CD4-positive, CD25-positive, alpha-beta regulatory T cell (primary cell): ENCODE measurements around the gene SMTN. TPM values are rescaled to one million over a fixed set of nuclear protein-coding genes. Genes with fewer than 3 reads are reported as not detected.

ENCODE experiments used
- ATAC-seq, 2 donors: fragments of 150-1000 bp; cut with Tn5 transposase; one replicate each; pipeline ENCODE4 v1.10.0; 2021; ENCODE audit warnings: low read depth in 2 of 2, moderate number of reproducible peaks in 2 of 2, moderate library complexity in 1 of 2
- DNase-seq, 3 donors: peaks; one replicate each; pipeline versions ENCODE4 v3.0.0 to v3.0.0-alpha.2; 2012 to 2022; ENCODE audit warnings: mixed read lengths in 1 of 3
- H3K27ac ChIP-seq: one replicate; pipeline ENCODE4 v1.7.0; 2013; ENCODE audit warnings: mild to moderate bottlenecking, low read length; ENCODE audit not compliant: insufficient read depth, poor library complexity, severe bottlenecking
- H3K27me3 ChIP-seq: one replicate; pipeline ENCODE4 v1.7.0; 2013; ENCODE audit warnings: low read length; ENCODE audit not compliant: control insufficient read depth, insufficient read depth
- H3K36me3 ChIP-seq: one replicate; pipeline ENCODE4 v1.7.0; 2013; ENCODE audit warnings: mild to moderate bottlenecking, low read length, moderate library complexity; ENCODE audit not compliant: control insufficient read depth, insufficient read depth
- H3K4me1 ChIP-seq: 2 replicates; pipeline ENCODE4 v1.7.0; 2013; ENCODE audit warnings: mild to moderate bottlenecking, low read length; ENCODE audit not compliant: insufficient read depth, control insufficient read depth, poor library complexity, severe bottlenecking
- H3K4me3 ChIP-seq: one replicate; pipeline ENCODE4 v1.7.0; 2013; ENCODE audit warnings: low read depth, mild to moderate bottlenecking, low read length, moderate library complexity
- H3K9me3 ChIP-seq, 2 experiments: 1 replicate in 1 of 2; 2 replicates in 1 of 2; pipeline ENCODE4 v1.7.0; 2013; ENCODE audit warnings: low read length in 2 of 2, mild to moderate bottlenecking in 1 of 2, moderate library complexity in 1 of 2; ENCODE audit not compliant: control insufficient read depth in 2 of 2
- H3K27ac Mint-ChIP-seq, 3 donors: one replicate each; pipeline ENCODE4 v1.8.0; 2020 to 2022; ENCODE audit warnings: mild to moderate bottlenecking in 3 of 3, mixed read lengths in 3 of 3, moderate library complexity in 2 of 3
- H3K27me3 Mint-ChIP-seq: one replicate; pipeline ENCODE4 v1.8.0; 2022; ENCODE audit warnings: mild to moderate bottlenecking, mixed read lengths
- H3K36me3 Mint-ChIP-seq: one replicate; pipeline ENCODE4 v1.8.0; 2020; ENCODE audit warnings: mixed read lengths
- H3K4me1 Mint-ChIP-seq, 4 donors: one replicate each; pipeline ENCODE4 v1.8.0; 2020 to 2022; ENCODE audit warnings: mixed read lengths in 4 of 4, mild to moderate bottlenecking in 1 of 4
- H3K4me3 Mint-ChIP-seq, 4 donors: one replicate each; pipeline ENCODE4 v1.8.0; 2020 to 2022; ENCODE audit warnings: mild to moderate bottlenecking in 4 of 4, mixed read lengths in 4 of 4, moderate library complexity in 3 of 4
- H3K9me3 Mint-ChIP-seq, 7 donors: one replicate each; pipeline ENCODE4 v1.8.0; 2020 to 2022; ENCODE audit warnings: mixed read lengths in 7 of 7, mild to moderate bottlenecking in 3 of 7, moderate library complexity in 2 of 7
- polyA plus RNA-seq, 4 donors: library from polyadenylated mRNA; unstranded; fragments of 300-500 nt; fragmentation: Illumina TruSeq; gene quantifications; one replicate each; pipeline ENCODE4 v1.2.3, GENCODE V29; 2021
- total RNA-seq: library from RNA; stranded (reverse); gene quantifications from one replicate; pipeline ENCODE4 v1.2.3, GENCODE V29; 2022

Gene SMTN
- total and polyA plus RNA-seq, 5 donors from 2014 or later: 0.33 to 6.5 (median 0.63) TPM; not detected in 1

GRCh38 chr22:31099841-31100761, 19.0 kb downstream of the SMTN start:
- Histone ChIP-seq H3K4me1 (no peaks in the 10 kb centered on the region), H3K27ac (no peak overlapping the region), H3K36me3 (no peaks in the 10 kb centered on the region), H3K4me3 (no peak overlapping the region), H3K9me3 (no peaks in the 10 kb centered on the region), H3K27me3 (no peaks in the 10 kb centered on the region)
- H3K36me3 Mint-ChIP-seq: peaks cover 5% of the 10 kb centered on the region
- H3K4me3 Mint-ChIP-seq: no peak overlapping the region
- no peaks in the 10 kb centered on the region for H3K4me1 Mint-ChIP-seq
- H3K27me3 Mint-ChIP-seq: no peaks in the 10 kb centered on the region
- no peak overlapping the region for H3K27ac Mint-ChIP-seq
- peaks cover 0 to 1% (median 0%) of the 10 kb centered on the region in 7 donors for H3K9me3 Mint-ChIP-seq
- ATAC-seq (no peak), DNase-seq (no peak)

- H3K4me3 Mint-ChIP-seq: no peak overlapping the region
- no peak for ATAC-seq
- H3K27me3 ChIP-seq: no peaks in the 10 kb centered on the region
These were observed 19.8 kb downstream of the SMTN start for GRCh38 chr22:31100762-31101525.

GRCh38 chr22:31102441-31103081, 21.4 kb downstream of the SMTN start:
- H3K4me1 Mint-ChIP-seq: peaks cover 0 to 23% (median 12%) of the 10 kb centered on the region in 4 donors
- peaks cover 1% of the 10 kb centered on the region for H3K27me3 Mint-ChIP-seq
- DNase-seq (no peak), ATAC-seq (no peak)
- Histone ChIP-seq H3K36me3 (no peaks in the 10 kb centered on the region), H3K27ac (no peak overlapping the region), H3K9me3 (no peaks in the 10 kb centered on the region), H3K27me3 (no peaks in the 10 kb centered on the region), H3K4me3 (no peak overlapping the region), H3K4me1 (peaks cover 18% of the 10 kb centered on the region)
- H3K4me3 Mint-ChIP-seq: peak overlapping the region in 1 of 4 donors; percentile 58
- H3K27ac Mint-ChIP-seq: peak overlapping the region in 2 of 3 donors; percentile 15 to 60
- H3K9me3 Mint-ChIP-seq: peaks cover 0 to 1% (median 0%) of the 10 kb centered on the region in 7 donors
- no peaks in the 10 kb centered on the region for H3K36me3 Mint-ChIP-seq

More at GRCh38 chr22:31100762-31101525, 19.8 kb downstream of the SMTN start:
- no peak overlapping the region for H3K27ac ChIP-seq
- H3K9me3 ChIP-seq: no peaks in the 10 kb centered on the region
- H3K27ac Mint-ChIP-seq: no peak overlapping the region
- H3K36me3 Mint-ChIP-seq: peaks cover 1% of the 10 kb centered on the region
- H3K4me1 ChIP-seq: peaks cover 4% of the 10 kb centered on the region
- H3K36me3 ChIP-seq: no peaks in the 10 kb centered on the region
- no peak for DNase-seq
- H3K4me3 ChIP-seq: no peak overlapping the region
- H3K27me3 Mint-ChIP-seq: no peaks in the 10 kb centered on the region
- peaks cover 0 to 1% (median 0%) of the 10 kb centered on the region in 7 donors for H3K9me3 Mint-ChIP-seq
- H3K4me1 Mint-ChIP-seq: peaks cover 0 to 7% (median 4%) of the 10 kb centered on the region in 4 donors

GRCh38 chr22:31103111-31103510, 22.0 kb downstream of the SMTN start:
- peaks cover 0 to 29% (median 15%) of the 10 kb centered on the region in 4 donors for H3K4me1 Mint-ChIP-seq

GRCh38 chr22:31103899-31104694, 23.0 kb downstream of the SMTN start:
- Histone ChIP-seq H3K4me3 (no peak overlapping the region), H3K36me3 (no peaks in the 10 kb centered on the region), H3K4me1 (peaks cover 18% of the 10 kb centered on the region), H3K9me3 (no peaks in the 10 kb centered on the region), H3K27ac (no peak overlapping the region), H3K27me3 (no peaks in the 10 kb centered on the region)
- no peak overlapping the region for H3K27ac Mint-ChIP-seq
- H3K4me1 Mint-ChIP-seq: peaks cover 0 to 30% (median 16%) of the 10 kb centered on the region in 4 donors
- no peaks in the 10 kb centered on the region for H3K36me3 Mint-ChIP-seq
- no peak for ATAC-seq
- peak overlapping the region; percentile 38 to 84 (median 48) for H3K4me3 Mint-ChIP-seq
- H3K9me3 Mint-ChIP-seq: peaks cover 0 to 1% (median 0%) of the 10 kb centered on the region in 7 donors
- peaks cover 4% of the 10 kb centered on the region for H3K27me3 Mint-ChIP-seq
- DNase-seq: no peak

More at GRCh38 chr22:31103111-31103510, 22.0 kb downstream of the SMTN start:
- H3K4me3 ChIP-seq: no peak overlapping the region
- no peak for DNase-seq
- no peaks in the 10 kb centered on the region for H3K36me3 Mint-ChIP-seq
- H3K27me3 ChIP-seq: no peaks in the 10 kb centered on the region
- no peaks in the 10 kb centered on the region for H3K9me3 ChIP-seq
- H3K27ac ChIP-seq: no peak overlapping the region
- no peaks in the 10 kb centered on the region for H3K36me3 ChIP-seq
- no peak for ATAC-seq
- peak overlapping the region in 1 of 4 donors; percentile 58 for H3K4me3 Mint-ChIP-seq
- no peak overlapping the region for H3K27ac Mint-ChIP-seq
- peaks cover 4% of the 10 kb centered on the region for H3K27me3 Mint-ChIP-seq
- H3K4me1 ChIP-seq: peaks cover 18% of the 10 kb centered on the region
- H3K9me3 Mint-ChIP-seq: peaks cover 0 to 1% (median 0%) of the 10 kb centered on the region in 7 donors

GRCh38 chr22:31104869-31105268, 23.8 kb downstream of the SMTN start:
- Mint-ChIP-seq H3K4me3 (no peak overlapping the region), H3K9me3 (peaks cover 0 to 1% (median 0%) of the 10 kb centered on the region in 7 donors), H3K36me3 (no peaks in the 10 kb centered on the region), H3K27me3 (peaks cover 4% of the 10 kb centered on the region), H3K4me1 (peaks cover 0 to 30% (median 16%) of the 10 kb centered on the region in 4 donors), H3K27ac (no peak overlapping the region)
- Histone ChIP-seq H3K4me1 (peaks cover 18% of the 10 kb centered on the region), H3K27ac (no peak overlapping the region), H3K9me3 (no peaks in the 10 kb centered on the region), H3K4me3 (no peak overlapping the region), H3K27me3 (no peaks in the 10 kb centered on the region), H3K36me3 (no peaks in the 10 kb centered on the region)
- ATAC-seq (no peak), DNase-seq (no peak)
